Small intestine (tissue), 7 donors: ENCODE data around the gene PIP4K2C. TPM values are rescaled to one million over a fixed set of nuclear protein-coding genes. Genes with fewer than 3 reads are reported as not detected.

Source experiments
- DNase-seq, 2 donors: peaks; one replicate each; pipeline versions ENCODE4 v3.0.0 to v3.0.0-alpha.2; 2013
- FAIRE-seq: peaks from 2 replicates; lab custom pipeline; 2012; peaks lifted over from hg19 to GRCh38; lab: Jason Lieb, UNC
- H3K27ac ChIP-seq, 3 donors: one replicate each; pipeline ENCODE4 v1.5.1; 2013; ENCODE audit warnings: low read length in 2 of 3, mild to moderate bottlenecking in 2 of 3, control low read depth in 1 of 3, inconsistent platforms in 1 of 3, low read depth in 1 of 3, moderate library complexity in 1 of 3
- H3K27me3 ChIP-seq, 3 donors: one replicate each; pipeline ENCODE4 v1.6.1; 2013; ENCODE audit warnings: low read length in 3 of 3, inconsistent platforms in 1 of 3; ENCODE audit not compliant: control insufficient read depth in 3 of 3, insufficient read depth in 3 of 3
- H3K36me3 ChIP-seq, 3 donors: one replicate each; pipeline ENCODE4 v1.6.1; 2013; ENCODE audit warnings: low read length in 3 of 3, inconsistent platforms in 1 of 3, low read depth in 1 of 3, mild to moderate bottlenecking in 1 of 3, moderate library complexity in 1 of 3; ENCODE audit not compliant: control insufficient read depth in 3 of 3, insufficient read depth in 2 of 3
- H3K4me1 ChIP-seq, 3 donors: one replicate each; pipeline ENCODE4 v1.6.1; 2013; ENCODE audit warnings: low read length in 2 of 3, inconsistent platforms in 1 of 3, low read depth in 1 of 3, mild to moderate bottlenecking in 1 of 3, moderate library complexity in 1 of 3; ENCODE audit not compliant: control insufficient read depth in 3 of 3, insufficient read depth in 2 of 3
- H3K4me3 ChIP-seq, 3 donors: one replicate each; pipeline ENCODE4 v1.5.1; 2013; ENCODE audit warnings: low read length in 3 of 3, control low read depth in 1 of 3, inconsistent platforms in 1 of 3, low read depth in 1 of 3, mild to moderate bottlenecking in 1 of 3, moderate library complexity in 1 of 3
- H3K9me3 ChIP-seq, 2 donors: one replicate each; pipeline ENCODE4 v1.6.1; 2013; ENCODE audit warnings: low read depth in 1 of 2, low read length in 1 of 2; ENCODE audit not compliant: control insufficient read depth in 2 of 2, insufficient read depth in 1 of 2
- WGBS, 3 donors: extraction: QIAGEN DNeasy Blood & Tissue Kit; methylation state at CpG; one replicate each; pipeline ENCODE4 v1.1.7; 2013; 5-methylcytosine and 5-hydroxymethylcytosine counted together
- polyA plus RNA-seq, 4 donors: library from polyadenylated mRNA; stranded (reverse) in 3 of 4; unstranded in 1 of 4; fragments of 200-250 nt in 3 of 4; fragments of 120-200 nt in 1 of 4; gene quantifications; one replicate each; pipeline versions ENCODE4 v1.2.1 to v1.2.3, GENCODE V29; 2013
- donor health status: healthy with polysubstance abuse.
- donor health status: control.
- donor health status: control.
- donor health status: Bipolar disorder and iron deficiency.
- donor health status: healthy.

The PIP4K2C gene
- polyA plus RNA-seq, 4 donors: 16.1 to 26.4 (median 17.8) TPM

- H3K27ac ChIP-seq: no peak overlapping the region
- no peak for DNase-seq
- H3K36me3 ChIP-seq: no peaks in the 10 kb centered on the region
- 46 to 70% (median 70%) methylated on average over 9 of the region's 9 CpGs for WGBS, 3 donors
- H3K27me3 ChIP-seq: peaks cover 3 to 99% (median 64%) of the 10 kb centered on the region in 3 donors
- H3K4me1 ChIP-seq: peaks cover 0 to 22% (median 0%) of the 10 kb centered on the region in 3 donors
- no peaks in the 10 kb centered on the region for H3K9me3 ChIP-seq
- H3K4me3 ChIP-seq: no peak overlapping the region
- no peak for FAIRE-seq
Measured at GRCh38 chr12:57622293-57623245, 31.6 kb downstream of the PIP4K2C start.

- WGBS, 3 donors: 58 to 76% (median 67%) methylated on average over 2 of the region's 2 CpGs
- Histone ChIP-seq H3K4me3 (no peak overlapping the region), H3K36me3 (no peaks in the 10 kb centered on the region), H3K27ac (no peak overlapping the region), H3K9me3 (no peaks in the 10 kb centered on the region), H3K4me1 (peaks cover 0 to 28% (median 0%) of the 10 kb centered on the region in 3 donors), H3K27me3 (peaks cover 3 to 99% (median 65%) of the 10 kb centered on the region in 3 donors)
- FAIRE-seq (no peak), DNase-seq (no peak)
Measured at GRCh38 chr12:57623385-57623784, 32.4 kb downstream of the PIP4K2C start.

- FAIRE-seq (no peak), DNase-seq (no peak)
- Histone ChIP-seq H3K9me3 (no peaks in the 10 kb centered on the region), H3K36me3 (no peaks in the 10 kb centered on the region), H3K27ac (no peak overlapping the region), H3K4me1 (peaks cover 0 to 28% (median 0%) of the 10 kb centered on the region in 3 donors), H3K4me3 (no peak overlapping the region), H3K27me3 (peaks cover 3 to 99% (median 68%) of the 10 kb centered on the region in 3 donors)
- WGBS, 3 donors: 49 to 55% (median 52%) methylated on average over 5 of the region's 5 CpGs
Measured at GRCh38 chr12:57623811-57624390, 32.9 kb downstream of the PIP4K2C start.

- FAIRE-seq (no peak), DNase-seq (no peak)
- WGBS, 3 donors: 67 to 80% (median 69%) methylated on average over 8 of the region's 8 CpGs
- no peaks in the 10 kb centered on the region for H3K9me3 ChIP-seq
- peaks cover 0 to 23% (median 0%) of the 10 kb centered on the region in 3 donors for H3K4me1 ChIP-seq
- H3K27me3 ChIP-seq: peaks cover 3 to 97% (median 63%) of the 10 kb centered on the region in 3 donors
- H3K4me3 ChIP-seq: no peak overlapping the region
- H3K27ac ChIP-seq: no peak overlapping the region
- H3K36me3 ChIP-seq: no peaks in the 10 kb centered on the region
Measured at GRCh38 chr12:57624441-57625220, 33.6 kb downstream of the PIP4K2C start.

- DNase-seq: no peak
Measured at GRCh38 chr12:57625261-57626032, 34.5 kb downstream of the PIP4K2C start.

GRCh38 chr12:57626111-57626920, 35.3 kb downstream of the PIP4K2C start:
- H3K36me3 ChIP-seq: no peaks in the 10 kb centered on the region
- 25 to 42% (median 36%) methylated on average over 13 of the region's 13 CpGs for WGBS, 3 donors
- no peak for FAIRE-seq

More at GRCh38 chr12:57625261-57626032, 34.5 kb downstream of the PIP4K2C start:
- WGBS, 3 donors: 56 to 77% (median 71%) methylated on average over 12 of the region's 12 CpGs
- no peak for FAIRE-seq
- Histone ChIP-seq H3K27ac (no peak overlapping the region), H3K27me3 (peaks cover 8 to 97% (median 55%) of the 10 kb centered on the region in 3 donors), H3K4me3 (no peak overlapping the region), H3K4me1 (peaks cover 0 to 19% (median 0%) of the 10 kb centered on the region in 3 donors), H3K36me3 (no peaks in the 10 kb centered on the region), H3K9me3 (no peaks in the 10 kb centered on the region)

GRCh38 chr12:57626921-57627445, 36.0 kb downstream of the PIP4K2C start:
- Histone ChIP-seq H3K27ac (no peak overlapping the region), H3K27me3 (peaks cover 8 to 97% (median 61%) of the 10 kb centered on the region in 3 donors), H3K36me3 (no peaks in the 10 kb centered on the region), H3K9me3 (no peaks in the 10 kb centered on the region), H3K4me3 (no peak overlapping the region), H3K4me1 (peaks cover 0 to 9% (median 0%) of the 10 kb centered on the region in 3 donors)
- DNase-seq (no peak), FAIRE-seq (no peak)
- 17 to 26% (median 18%) methylated on average over 9 of the region's 9 CpGs for whole genome bisulfite sequencing, 3 donors

More at GRCh38 chr12:57626111-57626920, 35.3 kb downstream of the PIP4K2C start:
- Histone ChIP-seq H3K9me3 (no peaks in the 10 kb centered on the region), H3K4me3 (no peak overlapping the region), H3K27me3 (peaks cover 8 to 97% (median 55%) of the 10 kb centered on the region in 3 donors), H3K4me1 (peaks cover 0 to 13% (median 0%) of the 10 kb centered on the region in 3 donors), H3K27ac (no peak overlapping the region)
- DNase-seq: no peak
